Measurements from ENCODE around the gene BOLA3.
"Not testable (repeated sequence)": the region's sequence is repeated elsewhere in the genome, so short reads cannot be mapped to it uniquely, and the experiment has no call there.

BOLA3 gene, protein sequence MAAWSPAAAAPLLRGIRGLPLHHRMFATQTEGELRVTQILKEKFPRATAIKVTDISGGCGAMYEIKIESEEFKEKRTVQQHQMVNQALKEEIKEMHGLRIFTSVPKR

DNA sequence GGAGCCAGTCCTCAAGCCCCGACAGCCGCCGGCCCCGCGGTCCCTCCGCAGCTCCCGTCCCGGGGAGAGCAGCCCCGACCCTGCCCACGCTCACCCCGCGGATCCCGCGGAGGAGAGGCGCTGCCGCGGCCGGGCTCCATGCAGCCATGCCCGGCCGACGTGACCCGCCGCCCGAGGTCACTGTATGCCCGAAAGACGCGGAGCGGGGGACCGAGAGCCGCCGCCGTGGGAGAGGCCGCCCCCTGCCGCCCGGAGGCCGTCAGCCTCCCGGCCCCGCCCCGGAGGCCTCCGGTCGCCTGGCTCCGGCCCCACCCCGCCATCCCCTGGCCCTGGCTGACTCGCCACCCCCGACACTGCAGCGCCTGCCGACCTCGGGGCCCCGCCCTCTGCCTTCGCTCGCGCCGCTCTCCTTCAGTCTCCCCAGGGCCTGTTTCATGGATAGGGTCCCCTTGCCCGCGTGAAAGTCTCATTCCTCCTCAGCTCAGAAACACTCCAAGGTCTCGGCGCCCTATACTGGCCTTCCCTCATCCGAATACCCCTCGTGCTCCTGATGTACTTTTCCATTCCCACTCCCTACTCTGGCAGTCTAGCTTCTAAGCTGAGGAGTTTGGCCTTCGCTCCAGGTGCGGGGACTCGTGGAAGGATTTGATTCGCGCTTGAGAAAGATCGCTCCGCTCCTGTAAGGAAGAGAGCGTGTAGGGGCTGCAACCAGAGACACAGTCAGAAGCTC is at the start of gene BOLA3:
BOLA3 (minus strand) TSS at position 186 of the 730 bp plus-strand sequence; CDS start at position 148, 38 bp downstream.
- DNase-seq (ENCODE audit: low read depth in 3 of 3), result peak; percentile 64 to 80 (median 66)

DNA sequence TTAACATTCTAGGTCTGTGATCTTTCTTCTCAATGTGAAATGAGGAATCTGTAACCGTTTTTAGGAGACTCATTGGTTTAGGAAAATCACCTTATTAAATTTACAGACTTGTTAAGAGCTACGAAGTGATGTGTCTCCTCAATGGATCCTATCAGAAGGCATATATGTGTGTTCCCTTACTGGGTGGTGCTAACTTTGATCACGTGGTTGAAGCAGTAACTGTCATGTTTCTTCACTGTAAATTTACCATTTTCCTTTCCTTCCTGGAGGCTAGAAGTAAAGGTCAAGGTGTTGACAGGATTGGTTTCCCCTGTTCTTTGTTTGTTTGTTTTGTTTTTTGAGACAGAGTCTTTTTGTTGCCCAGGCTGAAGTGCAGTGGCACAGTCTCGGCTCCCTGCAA is 49.3 kb upstream of the BOLA3 start:
- DNase-seq (ENCODE audit: low read depth in 3 of 3), result no peak

DNA sequence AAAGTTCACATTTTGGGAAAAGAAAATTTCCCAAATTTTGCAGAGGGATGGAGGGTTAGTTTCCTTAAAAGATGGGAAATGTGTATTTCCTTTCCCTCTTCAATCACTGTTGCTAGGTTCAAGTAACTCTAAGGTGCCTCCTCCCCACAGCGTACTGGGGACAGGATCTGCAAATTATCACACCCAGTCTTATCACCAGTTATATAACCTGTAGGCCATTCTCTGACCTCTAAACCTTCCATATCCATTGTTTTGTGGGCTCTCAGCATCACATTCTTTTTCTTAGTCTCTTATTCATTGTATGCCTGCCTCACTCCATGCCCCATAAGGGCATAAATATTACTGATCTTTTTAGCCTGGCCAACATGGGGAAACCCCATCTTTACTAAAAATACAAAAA is 47.1 kb upstream of the BOLA3 start:
- DNase-seq (ENCODE audit: low read depth in 3 of 3), result no peak

DNA sequence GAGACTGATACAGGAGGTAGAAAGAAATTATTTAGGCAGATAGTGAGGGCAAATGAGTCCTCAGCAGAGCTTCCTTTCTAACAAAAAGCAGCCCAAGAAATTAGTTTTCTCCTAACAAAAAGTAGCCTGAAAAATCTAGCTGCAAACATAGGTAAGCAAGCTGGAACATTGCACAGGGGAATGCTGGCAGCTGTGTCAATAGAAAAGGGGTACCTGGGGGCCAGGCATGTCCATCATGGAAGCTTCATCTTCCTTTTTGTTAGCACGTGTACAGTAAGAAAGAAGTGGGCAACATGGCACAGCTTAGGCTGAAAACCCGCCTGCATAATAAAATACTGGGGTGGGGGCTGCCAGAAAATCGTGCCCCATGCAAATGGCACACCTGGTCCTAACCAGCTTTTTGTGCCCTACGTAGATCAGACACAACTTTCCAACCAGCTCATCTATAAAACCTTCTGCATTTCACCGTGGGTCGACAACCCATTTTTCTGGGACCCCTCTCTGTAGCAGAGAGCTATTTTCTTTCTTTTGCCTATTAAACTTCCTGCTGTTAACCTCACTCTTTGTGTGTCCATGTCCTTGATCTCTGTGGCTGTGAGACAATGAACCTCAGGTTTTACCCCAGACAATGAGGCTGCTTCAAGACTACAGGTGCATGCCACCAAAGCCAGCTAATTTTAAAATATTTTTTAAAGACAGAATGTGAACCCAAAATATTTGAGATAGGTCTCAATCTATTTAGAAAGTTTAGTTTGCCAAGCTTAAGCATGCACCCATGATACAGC is 44.1 kb upstream of the BOLA3 start:
- DNase-seq (ENCODE audit: low read depth in 3 of 3), result no peak

DNA sequence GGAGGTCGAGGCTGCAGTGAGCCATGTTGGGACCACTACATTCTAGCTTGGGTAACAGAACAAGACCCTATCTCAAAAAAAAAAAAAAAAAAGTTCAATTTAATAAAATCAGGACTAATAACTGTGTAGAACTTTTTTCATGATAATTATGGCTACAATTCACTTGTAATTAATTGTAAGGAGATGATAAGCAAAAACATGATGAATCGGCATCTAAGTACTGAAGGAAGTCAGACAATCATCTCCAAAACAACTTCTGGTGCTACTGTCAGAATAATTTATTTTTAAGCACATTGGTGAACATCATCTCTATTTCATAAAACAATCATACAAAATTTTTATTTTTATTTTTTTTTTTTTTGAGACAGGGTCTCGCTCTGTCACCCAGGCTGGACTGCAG is 41.0 kb upstream of the BOLA3 start:
- DNase-seq (ENCODE audit: low read depth in 3 of 3), result no peak

DNA sequence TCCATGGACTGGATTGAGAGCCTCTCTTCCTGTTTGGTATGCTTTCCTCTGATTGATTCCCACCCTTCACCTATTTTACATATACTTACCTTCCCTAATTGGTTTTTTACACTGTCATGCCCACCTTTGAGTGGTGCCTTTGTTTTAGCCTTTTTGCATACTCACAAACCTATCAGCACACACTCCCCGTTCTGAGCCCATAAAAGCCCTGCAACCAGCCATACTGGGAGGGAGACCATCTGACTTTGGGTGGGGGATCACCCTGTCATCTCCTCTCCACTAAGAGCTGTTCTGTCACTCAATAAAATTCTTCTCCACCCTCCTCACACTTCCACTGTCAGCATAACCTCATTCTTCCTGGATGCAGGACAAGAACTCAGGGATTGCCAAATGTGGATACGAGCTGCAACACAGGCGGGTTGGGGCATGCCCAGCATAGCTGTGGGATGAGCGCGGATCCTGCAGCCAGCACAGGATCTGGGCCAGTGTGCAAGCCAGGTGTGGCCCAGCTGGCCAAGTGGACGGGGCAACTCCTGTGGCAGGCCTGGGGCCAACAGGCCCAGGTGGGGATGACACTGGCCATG is 40.4 kb upstream of the BOLA3 start:
- no peak for DNase-seq (ENCODE audit: low read depth in 3 of 3)

DNA sequence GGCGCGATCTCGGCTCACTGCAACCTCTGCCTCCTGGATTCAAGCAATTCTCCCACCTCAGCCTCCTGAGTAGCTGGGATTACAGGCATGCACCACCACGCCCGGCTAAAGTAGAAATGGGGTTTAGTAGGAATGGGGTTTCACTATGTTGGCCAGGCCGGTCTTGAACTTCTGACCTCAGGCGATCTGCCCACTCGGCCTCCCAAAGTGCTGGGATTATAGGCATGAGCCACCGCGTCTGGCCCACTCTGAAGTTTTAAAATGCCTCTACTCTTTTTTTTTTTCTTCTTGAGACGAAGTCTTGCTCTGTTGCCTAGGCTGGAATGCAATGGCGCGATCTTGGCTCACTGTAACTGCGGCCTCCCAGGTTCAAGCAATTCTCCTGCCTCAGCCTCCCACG is 39.0 kb upstream of the BOLA3 start:
- DNase-seq (ENCODE audit: low read depth in 3 of 3), result not testable (repeated sequence)

DNA sequence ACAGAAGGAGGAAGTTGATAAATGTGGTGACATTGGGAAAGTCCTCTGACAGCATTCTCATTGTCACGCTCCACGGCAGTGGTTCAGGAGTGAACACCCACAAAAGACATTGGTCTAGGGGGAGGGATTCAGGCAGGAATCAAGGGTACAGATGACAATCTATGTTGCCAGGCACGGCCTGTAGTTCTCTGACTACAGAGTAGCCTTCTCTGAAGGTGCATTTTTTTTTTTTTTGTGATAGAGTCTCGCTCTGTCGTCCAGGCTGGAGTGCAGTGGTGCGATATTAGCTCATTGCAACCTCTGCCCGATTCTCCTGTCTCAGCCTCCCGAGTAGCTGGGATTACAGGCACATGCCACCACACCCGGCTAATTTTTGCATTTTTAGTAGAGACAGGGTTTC is 38.3 kb upstream of the BOLA3 start:
- no peak for DNase-seq (ENCODE audit: low read depth in 3 of 3)

DNA sequence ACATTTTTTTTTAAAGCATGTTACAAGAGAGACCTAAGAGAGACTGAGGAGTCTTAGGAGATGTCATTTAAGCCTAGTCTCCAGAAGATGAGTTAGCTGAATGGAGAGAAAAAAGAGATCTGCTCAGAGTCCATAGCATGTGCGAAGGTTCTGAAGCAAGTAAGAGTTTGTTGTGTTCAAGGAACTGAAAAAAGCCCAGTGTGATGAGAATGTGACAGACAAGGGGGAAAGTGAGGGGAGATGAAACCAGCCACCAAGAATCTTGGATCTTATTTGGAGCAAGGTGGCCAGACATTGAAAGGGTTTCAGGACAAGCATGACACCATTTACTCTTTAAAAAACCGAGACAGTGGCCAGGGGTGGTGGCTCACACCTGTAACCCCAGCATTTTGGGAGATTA is 36.2 kb upstream of the BOLA3 start:
- no peak for DNase-seq (ENCODE audit: low read depth in 3 of 3)

DNA sequence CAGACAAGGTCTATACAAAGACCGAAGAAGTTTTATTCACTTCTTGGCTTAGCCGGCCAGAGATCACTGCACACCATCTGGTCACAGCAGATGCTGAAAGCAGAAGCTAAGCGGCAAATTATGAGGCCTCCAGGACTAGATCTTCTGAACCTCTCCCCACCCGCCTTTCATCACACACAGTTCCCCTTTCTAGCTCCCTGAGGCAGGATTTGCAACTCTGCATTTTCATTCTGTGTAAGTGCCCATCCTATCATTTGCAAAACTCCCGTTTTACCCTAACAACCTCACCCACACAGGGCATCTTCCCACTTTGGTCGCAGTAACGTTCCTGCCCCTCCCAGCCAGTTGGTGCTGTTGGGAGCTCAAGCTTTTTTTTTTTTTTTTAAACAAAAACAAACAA is 34.0 kb upstream of the BOLA3 start:
- no peak for DNase-seq (ENCODE audit: low read depth in 3 of 3)

DNA sequence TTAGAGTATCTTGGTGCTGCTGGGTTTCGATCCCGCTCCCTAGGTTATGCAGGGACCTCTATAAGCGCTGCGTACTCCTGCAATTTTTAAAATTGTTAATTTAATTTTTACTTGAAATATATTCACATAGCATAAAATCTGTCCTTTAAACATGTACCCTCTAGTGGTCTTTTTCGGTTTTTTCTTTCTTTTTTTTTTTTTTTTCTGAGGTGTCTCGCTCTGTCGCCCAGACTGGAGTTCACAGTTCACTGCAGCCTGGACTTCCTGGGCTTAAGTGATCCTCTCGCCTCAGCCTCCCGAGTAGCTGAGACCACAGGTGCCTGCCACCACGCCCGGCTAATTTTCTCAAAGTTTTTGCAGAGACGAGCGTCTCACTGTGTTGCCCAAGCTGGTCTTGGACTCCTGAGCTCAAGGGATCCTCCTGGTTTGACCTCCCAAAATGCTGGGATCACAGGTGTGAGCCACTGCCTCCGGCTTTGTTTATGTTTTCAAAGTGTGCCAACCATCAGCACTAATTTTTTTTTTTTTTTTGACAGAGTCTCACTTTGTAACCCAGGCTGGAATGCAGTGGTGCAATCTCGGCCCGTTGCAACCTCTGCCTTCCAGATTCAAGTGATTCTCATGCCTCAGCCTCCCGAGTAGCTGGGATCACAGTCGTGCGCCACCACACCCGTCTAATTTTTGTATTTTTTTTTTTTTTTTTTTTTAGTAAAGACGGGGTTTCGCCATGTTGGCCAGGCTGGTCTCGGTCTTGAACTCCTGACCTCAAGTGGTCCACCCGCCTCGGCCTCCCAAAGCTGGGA is 31.6 kb upstream of the BOLA3 start:
- DNase-seq (ENCODE audit: low read depth in 3 of 3), result no peak

DNA sequence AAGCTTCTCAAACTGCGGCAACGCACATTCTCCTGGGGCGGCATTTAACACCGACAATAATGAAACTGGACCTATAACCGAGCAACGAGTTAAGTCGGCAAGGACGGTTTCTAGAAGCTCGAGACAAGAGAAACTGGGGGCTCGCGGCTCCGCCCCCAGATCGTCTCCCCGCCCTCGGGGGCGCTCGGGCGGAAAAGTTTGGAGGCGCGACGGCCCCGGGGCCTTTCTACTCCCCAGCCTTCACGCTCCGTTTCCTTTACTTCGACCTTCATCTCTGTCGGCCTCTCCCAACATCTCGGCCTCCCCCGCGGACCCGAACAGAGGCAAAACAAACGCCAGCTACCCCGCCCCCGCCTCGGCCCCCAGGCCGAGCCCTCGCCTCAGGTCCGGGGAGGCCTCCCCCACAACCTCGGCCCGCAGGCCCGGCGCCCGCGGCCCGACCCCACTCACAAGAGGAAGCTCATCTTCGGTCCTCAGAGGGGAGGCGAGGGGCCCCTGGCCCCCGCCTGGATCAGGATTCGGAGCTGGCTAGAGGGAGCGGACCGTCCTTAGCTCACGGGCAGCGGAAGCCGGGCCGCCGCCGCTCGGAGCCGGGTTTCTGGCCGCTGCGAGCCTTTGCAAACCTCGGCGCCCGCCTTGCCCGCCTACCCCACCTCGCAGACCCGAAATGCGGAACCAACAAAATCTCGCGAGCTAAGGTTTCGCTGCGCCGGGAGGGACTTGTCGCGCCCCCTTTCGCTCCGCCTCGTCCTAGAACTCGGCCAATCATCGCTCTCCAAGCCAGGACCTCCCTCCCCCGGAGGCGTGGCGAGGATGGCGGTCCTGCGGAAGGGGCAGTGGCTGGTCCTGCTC is 30.7 kb upstream of the BOLA3 start, which contains the start of gene MOB1A:
MOB1A (minus strand) TSS at position 669 of the 852 bp plus-strand sequence; CDS start at position 464, 205 bp downstream.
- DNase-seq (ENCODE audit: low read depth in 3 of 3), result peak; percentile 94 to 95 (median 95)

DNA sequence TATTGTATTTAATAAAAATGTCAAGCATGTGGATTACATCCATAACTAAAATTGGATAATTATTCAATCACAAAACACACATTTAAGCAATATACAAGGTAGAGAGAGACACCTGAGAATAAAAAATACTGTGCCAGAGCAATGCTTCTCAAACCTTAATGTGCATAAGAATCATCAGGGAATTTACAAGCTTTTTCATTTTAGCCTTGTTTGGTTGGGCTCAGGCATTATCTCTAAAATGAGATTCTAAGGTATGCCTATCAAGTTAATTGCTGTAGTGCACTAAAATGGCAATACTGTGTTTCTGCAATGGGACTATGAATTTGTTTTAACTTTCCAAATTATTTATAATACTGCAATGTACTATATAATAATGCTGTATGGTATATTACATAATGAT is 30.0 kb upstream of the BOLA3 start:
- DNase-seq (ENCODE audit: low read depth in 3 of 3), result no peak

DNA sequence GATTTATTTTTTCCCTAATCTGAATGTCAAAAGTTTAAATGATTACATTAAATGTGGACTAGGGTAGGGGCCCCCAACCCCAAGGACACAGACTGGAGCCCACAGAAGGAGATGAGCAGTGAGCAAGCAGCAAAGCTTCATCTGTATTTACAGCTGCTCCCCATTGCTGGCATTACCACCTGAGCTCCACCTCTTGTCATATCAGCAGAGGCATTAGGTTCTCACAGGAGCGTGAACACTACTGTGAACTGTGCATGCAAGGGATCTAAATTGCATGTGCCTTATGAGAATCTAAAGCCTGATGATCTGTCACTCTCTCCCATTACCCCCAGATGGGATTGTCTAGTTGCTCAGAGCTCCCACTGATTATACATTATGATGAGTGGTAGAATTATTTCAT is 27.2 kb upstream of the BOLA3 start:
- DNase-seq (ENCODE audit: low read depth in 3 of 3), result no peak

DNA sequence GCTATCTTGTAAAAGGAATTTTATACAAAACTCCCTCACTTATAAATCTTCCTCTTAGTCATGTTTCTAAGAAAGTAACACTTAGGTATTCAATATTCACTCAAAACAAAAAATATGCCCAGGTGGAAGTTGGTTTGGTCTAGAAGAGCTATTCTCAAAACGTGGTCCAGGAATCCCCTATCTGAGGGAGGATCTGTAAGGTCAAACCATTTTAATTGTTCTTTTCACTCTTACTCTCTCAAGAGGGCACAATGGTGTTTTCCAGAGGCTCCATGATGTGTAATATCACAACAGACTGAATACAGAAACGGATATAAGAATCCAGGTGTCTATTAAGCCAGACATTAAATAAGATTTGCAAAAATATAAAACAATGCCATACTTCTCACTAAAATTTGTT is 21.0 kb upstream of the BOLA3 start:
- DNase-seq (ENCODE audit: low read depth in 3 of 3), result no peak

DNA sequence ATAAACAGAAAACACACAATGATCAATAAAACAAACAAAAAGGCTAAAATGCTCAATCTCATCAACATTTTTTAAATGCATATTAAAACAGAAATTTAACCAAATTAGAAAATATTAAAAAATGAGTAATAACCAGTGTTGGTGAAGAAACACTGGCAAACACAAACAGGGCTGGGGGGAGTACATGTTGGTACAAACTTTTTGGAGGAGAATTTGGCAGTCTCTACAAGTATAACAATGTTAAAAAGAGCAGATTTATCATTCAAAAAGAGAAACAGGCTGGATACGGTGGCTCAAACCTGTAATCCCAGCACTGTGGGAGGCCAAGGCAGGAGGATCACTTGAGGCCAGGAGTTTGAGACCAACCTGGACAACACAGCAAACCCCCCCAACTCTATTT is 17.0 kb upstream of the BOLA3 start:
- no peak for DNase-seq (ENCODE audit: low read depth in 3 of 3)

DNA sequence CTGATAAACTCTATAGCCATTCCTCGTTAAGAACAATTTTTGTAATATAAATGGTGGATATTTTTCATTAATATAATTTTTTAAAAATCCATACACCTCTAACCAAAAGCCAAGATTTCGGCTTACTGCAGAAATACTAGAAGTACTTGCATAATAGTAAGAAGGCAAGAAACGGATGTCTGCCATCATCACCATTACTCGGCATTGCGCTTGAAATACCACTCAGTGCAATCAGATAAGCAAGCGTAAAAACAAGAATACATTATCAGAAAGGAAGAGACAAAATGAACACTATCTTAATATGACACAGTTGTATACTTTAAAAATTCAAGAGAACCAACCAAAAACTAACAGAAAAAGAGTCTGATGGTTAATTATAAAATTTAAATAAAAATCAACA is 15.2 kb upstream of the BOLA3 start:
- no peak for DNase-seq (ENCODE audit: low read depth in 3 of 3)

DNA sequence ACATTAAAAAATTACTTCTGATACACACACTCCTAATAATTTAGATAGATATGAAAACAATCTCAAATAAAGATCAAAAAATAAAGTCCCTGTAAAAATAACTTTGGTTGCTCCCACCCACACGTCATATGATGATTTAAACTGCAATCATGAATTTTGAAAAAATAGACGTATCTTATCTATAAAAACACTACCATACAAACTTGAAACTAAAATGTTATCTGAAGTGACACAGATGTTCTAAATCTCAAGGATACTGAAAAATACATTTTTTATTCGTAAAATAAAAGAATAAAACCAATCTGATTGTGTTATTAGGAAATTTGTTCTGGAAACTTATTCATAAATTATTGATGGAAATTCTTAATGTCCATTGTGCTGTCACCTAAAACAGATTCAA is 8.1 kb upstream of the BOLA3 start:
- no peak for DNase-seq (ENCODE audit: low read depth in 3 of 3)

DNA sequence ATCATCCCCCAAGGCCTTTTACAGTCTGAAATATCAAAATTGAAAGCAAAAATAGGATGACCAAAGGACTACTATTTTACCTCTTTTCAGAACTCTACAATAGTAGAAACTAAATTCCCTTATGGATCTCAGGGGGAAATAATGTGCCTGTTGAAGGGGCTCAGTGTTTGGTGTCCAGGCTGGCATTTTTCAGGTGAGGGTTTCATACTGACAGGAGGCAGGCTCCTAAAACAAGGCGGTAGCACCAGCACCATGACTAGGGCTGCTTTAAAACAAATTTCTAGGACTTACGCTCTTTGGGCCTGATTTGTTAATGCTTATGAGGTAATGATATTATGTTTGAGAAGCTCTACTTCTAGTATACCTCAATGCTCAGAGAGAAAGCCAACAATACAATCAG is 5.2 kb upstream of the BOLA3 start:
- DNase-seq (ENCODE audit: low read depth in 3 of 3), result no peak

DNA sequence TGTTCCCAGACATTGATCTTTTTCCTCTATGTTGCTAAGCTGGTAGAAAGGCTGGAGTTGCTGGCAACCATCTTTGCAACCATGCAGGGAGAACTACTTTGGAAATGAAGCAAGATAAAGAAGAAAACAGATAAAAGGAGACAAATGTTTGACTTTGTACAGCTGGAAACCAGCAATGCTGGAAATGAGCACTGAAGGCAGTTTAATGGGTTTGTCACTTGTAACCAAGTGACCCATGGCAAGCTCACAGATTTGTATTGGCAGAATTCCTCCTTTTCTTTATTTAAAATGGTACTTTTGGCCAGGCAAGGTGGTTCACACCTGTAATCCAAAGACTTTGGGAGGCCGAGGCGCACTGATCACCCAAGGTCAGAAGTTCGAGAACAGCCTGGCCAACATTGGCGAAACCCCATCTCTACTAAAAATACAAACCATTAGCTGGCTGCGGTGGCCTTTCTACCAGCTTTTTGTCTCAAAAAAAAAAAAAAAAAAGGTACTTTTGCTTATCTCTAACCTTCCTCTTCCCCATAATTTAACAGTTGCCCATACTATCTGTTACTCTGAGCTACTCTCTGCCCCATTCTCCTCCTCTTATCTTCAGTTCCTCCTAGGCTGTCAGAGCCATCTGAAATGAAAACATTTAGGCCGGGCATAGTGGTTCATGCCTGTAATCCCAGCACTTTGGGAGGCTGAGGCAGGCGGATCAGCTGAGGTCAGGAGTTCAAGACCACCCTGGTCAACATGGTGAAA is 2.0 kb upstream of the BOLA3 start:
- DNase-seq (ENCODE audit: low read depth in 3 of 3), result no peak
